ENCODE measurements around the gene DAGLA. TPM values are rescaled to one million over a fixed set of nuclear protein-coding genes. Genes with fewer than 3 reads are reported as not detected.

Gene DAGLA
- total RNA-seq, 1 experiment from 2014 or later = 10.1 TPM

DNA sequence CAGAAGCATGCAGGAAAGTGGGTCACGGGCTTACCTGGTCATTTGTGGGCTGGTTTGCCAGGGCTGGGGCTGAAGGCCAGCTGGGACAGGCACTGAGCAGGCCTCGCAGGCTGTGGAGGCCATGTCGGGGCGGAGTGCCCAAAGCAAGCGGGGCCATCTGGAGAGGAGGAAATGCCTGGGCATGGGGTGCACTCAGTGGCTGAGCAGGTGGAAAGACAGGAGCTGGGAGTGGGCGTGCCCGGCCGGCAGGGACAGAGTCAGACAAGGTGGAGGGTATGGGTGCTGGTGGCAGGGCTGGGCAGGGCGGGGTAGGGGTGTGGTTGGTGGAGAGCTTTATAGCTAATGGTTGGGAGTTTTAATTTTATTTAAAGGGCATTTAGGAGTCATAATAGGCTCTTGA, 27.4 kb downstream of the DAGLA start:
- H3F3A ChIP-seq (ENCODE audit: insufficient read depth, low read depth) = peaks cover 3% of the 10 kb centered on the region; the same call in 1 of the 2 replicates
- H3K4me3 ChIP-seq = no peak overlapping the region
- ChIA-PET CTCF (interaction anchor here (0.7 to 1.9 kb wide), 4 partner anchors 12 to 987 kb away, joined by 3 to 7 read pairs (median 6); no protein-coding TSS in a partner anchor), POLR2A (ENCODE audit: unreplicated experiment) (interaction anchor here (0.6 to 0.7 kb wide), 2 partner anchors 11 to 107 kb away, joined by 3 to 14 read pairs; no protein-coding TSS in a partner anchor)
- H3K4me1 ChIP-seq (replicated peaks; ENCODE audit: insufficient read depth) = peaks cover 11% of the 10 kb centered on the region
- no peaks in the 10 kb centered on the region for H4K20me1 ChIP-seq (ENCODE audit: insufficient read depth)
- H3K27me3 ChIP-seq (ENCODE audit: insufficient read depth, low read depth) = no peaks in the 10 kb centered on the region
- H3K79me2 ChIP-seq (ENCODE audit: low read depth) = no peaks in the 10 kb centered on the region
- DNase-seq = peak in 1 of 2 experiments; percentile 71
- H2AFZ ChIP-seq = no peak overlapping the region
- intact Hi-C loops (cut with micrococcal nuclease; ENCODE audit: unreplicated experiment) = no loop called here
- no peaks in the 10 kb centered on the region for H3K9me2 ChIP-seq (ENCODE audit: insufficient read depth)
- TF ChIP-seq, protein P1, sequence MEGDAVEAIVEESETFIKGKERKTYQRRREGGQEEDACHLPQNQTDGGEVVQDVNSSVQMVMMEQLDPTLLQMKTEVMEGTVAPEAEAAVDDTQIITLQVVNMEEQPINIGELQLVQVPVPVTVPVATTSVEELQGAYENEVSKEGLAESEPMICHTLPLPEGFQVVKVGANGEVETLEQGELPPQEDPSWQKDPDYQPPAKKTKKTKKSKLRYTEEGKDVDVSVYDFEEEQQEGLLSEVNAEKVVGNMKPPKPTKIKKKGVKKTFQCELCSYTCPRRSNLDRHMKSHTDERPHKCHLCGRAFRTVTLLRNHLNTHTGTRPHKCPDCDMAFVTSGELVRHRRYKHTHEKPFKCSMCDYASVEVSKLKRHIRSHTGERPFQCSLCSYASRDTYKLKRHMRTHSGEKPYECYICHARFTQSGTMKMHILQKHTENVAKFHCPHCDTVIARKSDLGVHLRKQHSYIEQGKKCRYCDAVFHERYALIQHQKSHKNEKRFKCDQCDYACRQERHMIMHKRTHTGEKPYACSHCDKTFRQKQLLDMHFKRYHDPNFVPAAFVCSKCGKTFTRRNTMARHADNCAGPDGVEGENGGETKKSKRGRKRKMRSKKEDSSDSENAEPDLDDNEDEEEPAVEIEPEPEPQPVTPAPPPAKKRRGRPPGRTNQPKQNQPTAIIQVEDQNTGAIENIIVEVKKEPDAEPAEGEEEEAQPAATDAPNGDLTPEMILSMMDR (conservative IDR thresholded peaks at IDR 0.05) = no peak
- no peak for TF ChIP-seq EZH2 (IDR thresholded peaks at IDR 0.05; ENCODE audit: low read depth)
- 0 out of 2 replicates have a peak overlapping the region, but pooled peaks have one; percentile 16 for H3K4me2 ChIP-seq
- H3K27ac ChIP-seq = no peak overlapping the region
- no peaks in the 10 kb centered on the region for H3K36me3 ChIP-seq (ENCODE audit: low read depth)
- no TSS peak for BruUV-seq (replicated peaks)
- no peaks in the 10 kb centered on the region for H3K9me3 ChIP-seq (ENCODE audit: insufficient read depth, low read depth)

DNA sequence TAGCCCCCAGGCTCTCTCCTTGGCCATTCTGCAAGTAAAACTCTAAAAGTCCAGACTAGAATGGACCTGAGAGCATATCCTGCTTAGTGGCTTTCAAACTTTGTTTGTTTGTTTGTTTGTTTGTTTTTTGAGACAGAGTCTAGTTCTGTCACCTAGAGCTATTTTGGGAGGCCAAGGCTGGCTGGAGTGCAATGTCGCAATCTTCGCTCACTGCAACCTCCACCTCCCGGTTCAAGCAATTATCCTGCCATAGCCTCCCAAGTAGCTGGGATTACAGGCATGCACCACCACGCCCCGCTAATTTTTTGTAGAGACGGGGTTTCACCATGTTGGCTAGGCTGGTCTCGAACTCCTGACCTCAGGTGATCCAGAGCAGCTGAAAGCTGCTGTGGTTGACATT, 28.9 kb downstream of the DAGLA start:
- no TSS peak for BruUV-seq (replicated peaks)
- CTCF ChIA-PET = interaction anchor here (0.6 to 1.9 kb wide), 2 partner anchors 24 to 72 kb away, joined by 4 to 7 read pairs; no protein-coding TSS in a partner anchor

DNA sequence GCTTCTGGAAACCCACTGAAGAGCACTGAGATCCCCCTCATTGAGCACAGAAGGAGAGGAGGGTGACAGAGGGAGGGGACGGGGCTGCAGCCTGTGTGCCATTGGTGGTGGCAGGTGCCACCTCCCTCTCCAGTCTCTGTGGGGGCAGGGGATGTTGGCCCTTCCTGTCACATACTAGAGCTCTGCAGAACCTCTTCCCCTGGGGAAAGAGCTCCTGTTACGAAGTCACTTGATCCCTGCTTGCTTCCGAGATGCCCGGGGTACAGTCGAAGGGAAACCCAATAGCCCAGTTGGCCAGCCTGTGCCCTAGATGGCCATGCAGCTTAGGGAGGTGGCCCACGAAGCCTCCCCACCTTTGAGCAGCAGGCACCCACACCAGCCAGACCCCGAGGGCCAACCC, 29.4 kb downstream of the DAGLA start:
- intact Hi-C loops (cut with micrococcal nuclease; ENCODE audit: unreplicated experiment) = no loop called here
- Histone ChIP-seq H3K9me3 (ENCODE audit: insufficient read depth, low read depth) (no peaks in the 10 kb centered on the region), H3K79me2 (ENCODE audit: low read depth) (no peaks in the 10 kb centered on the region), H4K20me1 (ENCODE audit: insufficient read depth) (no peaks in the 10 kb centered on the region), H3K4me1 (replicated peaks; ENCODE audit: insufficient read depth) (peaks cover 11% of the 10 kb centered on the region), H2AFZ (no peak overlapping the region), H3K4me2 (no peak overlapping the region), H3F3A (ENCODE audit: insufficient read depth, low read depth) (peaks cover 3% of the 10 kb centered on the region), H3K36me3 (ENCODE audit: low read depth) (no peaks in the 10 kb centered on the region), H3K4me3 (no peak overlapping the region), H3K9me2 (ENCODE audit: insufficient read depth) (no peaks in the 10 kb centered on the region), H3K27me3 (ENCODE audit: insufficient read depth, low read depth) (no peaks in the 10 kb centered on the region), H3K27ac (no peak overlapping the region)
- no peak for DNase-seq
- BruUV-seq (replicated peaks) = no TSS peak
- CTCF ChIA-PET = interaction anchor here (0.6 kb wide), 1 partner anchor 72 kb away, joined by 7 read pairs; no protein-coding TSS in a partner anchor
- POLR2A ChIA-PET (ENCODE audit: unreplicated experiment) = no interaction called here
- TF ChIP-seq, protein P1 (conservative IDR thresholded peaks at IDR 0.05) = no peak
- TF ChIP-seq EZH2 (IDR thresholded peaks at IDR 0.05; ENCODE audit: low read depth) = no peak

More for the DNA sequence above, 28.9 kb downstream of the DAGLA start:
- no peak for DNase-seq
- Histone ChIP-seq H3K79me2 (ENCODE audit: low read depth) (no peaks in the 10 kb centered on the region), H3K36me3 (ENCODE audit: low read depth) (no peaks in the 10 kb centered on the region), H3K27me3 (ENCODE audit: insufficient read depth, low read depth) (no peaks in the 10 kb centered on the region), H3K9me3 (ENCODE audit: insufficient read depth, low read depth) (no peaks in the 10 kb centered on the region), H3K9me2 (ENCODE audit: insufficient read depth) (no peaks in the 10 kb centered on the region), H3K4me2 (no peak overlapping the region), H2AFZ (no peak overlapping the region), H3K27ac (no peak overlapping the region), H3K4me1 (replicated peaks; ENCODE audit: insufficient read depth) (peaks cover 11% of the 10 kb centered on the region), H4K20me1 (ENCODE audit: insufficient read depth) (no peaks in the 10 kb centered on the region), H3F3A (ENCODE audit: insufficient read depth, low read depth) (peaks cover 3% of the 10 kb centered on the region; the same call in 1 of the 2 replicates), H3K4me3 (no peak overlapping the region)
- no peak for TF ChIP-seq EZH2 (IDR thresholded peaks at IDR 0.05; ENCODE audit: low read depth)
- TF ChIP-seq, protein P1 (conservative IDR thresholded peaks at IDR 0.05) = no peak
- intact Hi-C loops (cut with micrococcal nuclease; ENCODE audit: unreplicated experiment) = no loop called here
- POLR2A ChIA-PET (ENCODE audit: unreplicated experiment) = no interaction called here

All from PC-9 (cell line).